ENCODE data around the gene ZNF777. TPM values are rescaled to one million over a fixed set of nuclear protein-coding genes. Genes with fewer than 3 reads are reported as not detected.

The ZNF777 gene
- total and polyA plus RNA-seq, 2 of the 4 experiments (the other 2 are of a cell fraction), result 3.2 to 6.5 TPM

Other genes starting within 250 kb of the ZNF777 start
- 3.8 and 4.2 TPM in 2 replicates for gene ZNF212, start 221.4 kb downstream of the ZNF777 start, total RNA-seq (2012; rRNA removed)
- gene ZNF212, start 221.4 kb downstream of the ZNF777 start, polyA plus RNA-seq (2012; rRNA removed), result 4.8 and 5.1 TPM in 2 replicates
- 2.3 and 2.8 TPM in 2 replicates for gene ZNF783, start 198.9 kb downstream of the ZNF777 start, total RNA-seq (2012; rRNA removed)
- gene ZNF783, start 198.9 kb downstream of the ZNF777 start, polyA plus RNA-seq (2012; rRNA removed), result 7.1 and 7.2 TPM in 2 replicates
- 6.6 and 6.7 TPM in 2 replicates for gene ZNF746, start 36.7 kb upstream of the ZNF777 start, total RNA-seq (2012; rRNA removed)
- gene ZNF746, start 36.7 kb upstream of the ZNF777 start, polyA plus RNA-seq (2012; rRNA removed), result 8.4 and 8.5 TPM in 2 replicates

Measured in IMR-90 (cell line).